ENCODE data around the gene RPS18. TPM values are rescaled to one million over a fixed set of nuclear protein-coding genes. Genes with fewer than 3 reads are reported as not detected.

RPS18 gene
- polyA plus RNA-seq, 1 of the 3 experiments (the other 2 are of a cell fraction): 12,112 TPM

DNA sequence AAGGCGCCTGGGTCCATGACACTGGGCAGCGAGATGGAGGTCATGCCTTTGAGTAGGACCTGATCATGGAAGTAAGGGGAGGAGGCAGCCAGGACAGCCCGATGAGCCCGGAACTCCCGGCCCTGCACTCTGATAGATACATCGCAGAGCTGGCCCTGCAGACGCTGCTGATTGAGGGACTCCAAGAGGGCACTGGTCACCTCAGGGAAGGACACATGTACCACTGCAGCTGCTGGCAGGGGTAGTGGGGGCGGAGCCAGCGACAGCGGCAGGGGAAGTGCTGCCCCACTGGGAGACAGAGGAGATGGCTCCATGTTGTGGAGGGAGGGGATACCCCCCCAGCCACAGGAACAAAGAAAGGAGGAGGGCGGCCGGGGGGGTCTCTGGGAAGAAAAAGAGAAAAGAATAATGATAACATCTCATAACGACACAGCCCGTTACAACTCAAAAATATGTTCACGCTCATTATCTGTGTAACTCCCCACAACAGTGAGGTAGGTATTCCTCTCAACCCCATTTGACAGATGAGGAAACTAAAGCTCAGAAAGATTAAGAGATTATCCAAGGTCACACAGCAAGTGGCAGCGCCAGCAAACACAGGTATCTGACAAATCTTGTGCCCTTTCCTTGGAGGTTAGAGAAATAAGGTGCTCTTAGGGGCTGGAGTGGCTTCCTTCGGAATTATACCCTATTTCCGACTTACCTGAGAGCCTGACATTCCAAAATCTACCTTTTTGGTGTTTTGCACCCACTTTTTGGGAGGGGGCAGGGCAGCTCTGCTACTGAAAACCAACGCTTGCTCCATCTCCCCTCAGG is 44.9 kb downstream of the RPS18 start (continued):
- TF ChIP-seq JUND (IDR thresholded peaks at IDR 0.05) (no peak), MEF2A (IDR thresholded peaks at IDR 0.05; ENCODE audit: borderline replicate concordance, low read depth) (no peak), TAF1 (IDR thresholded peaks at IDR 0.05; ENCODE audit: borderline replicate concordance, low read depth, low read length) (no peak), MXI1 (IDR thresholded peaks at IDR 0.05; ENCODE audit: low read depth, low read length) (no peak), TEAD4 (IDR thresholded peaks at IDR 0.05; ENCODE audit: borderline replicate concordance, insufficient read depth) (no peak), CHD2 (IDR thresholded peaks at IDR 0.05; ENCODE audit: low read length, partially characterized antibody) (no peak), FOXM1 (IDR thresholded peaks at IDR 0.05; ENCODE audit: low read depth) (no peak), EZH2phosphoT487 (IDR thresholded peaks at IDR 0.05; ENCODE audit: borderline replicate concordance, low read depth) (no peak)
- TF ChIP-seq, protein P1, sequence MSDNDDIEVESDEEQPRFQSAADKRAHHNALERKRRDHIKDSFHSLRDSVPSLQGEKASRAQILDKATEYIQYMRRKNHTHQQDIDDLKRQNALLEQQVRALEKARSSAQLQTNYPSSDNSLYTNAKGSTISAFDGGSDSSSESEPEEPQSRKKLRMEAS (IDR thresholded peaks at IDR 0.05; ENCODE audit: low read depth): no peak

DNA sequence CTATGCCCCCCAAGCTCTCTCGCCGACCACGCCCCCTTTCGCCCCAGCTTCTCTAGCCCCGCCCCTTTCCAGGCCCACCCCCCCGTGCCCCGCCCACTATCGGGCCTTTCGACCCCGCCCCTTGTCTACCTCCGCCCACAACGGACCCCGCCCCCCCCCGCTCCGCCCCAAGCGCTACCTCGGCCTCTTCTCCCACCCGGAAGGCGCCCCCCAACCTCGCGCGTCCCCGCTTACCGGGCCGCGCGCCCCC is 45.5 kb downstream of the RPS18 start:
- Histone ChIP-seq H3K27ac (ENCODE audit: low read depth in 2 of 2, low read length in 1 of 2) (peak overlapping the region; percentile 88 to 95; a peak in 3 of 4 replicates), H3K36me3 (replicated peaks in 1 of 2; ENCODE audit: control insufficient read depth in 1 of 2, insufficient read depth in 2 of 2, low read length in 1 of 2) (peaks cover 19 to 27% of the 10 kb centered on the region in 2 experiments), H3K9ac (peak overlapping the region; percentile 60; the same call in 1 of the 2 replicates), H2AFZ (ENCODE audit: low read depth) (no peak overlapping the region), H3K79me2 (ENCODE audit: insufficient read depth) (peaks cover 65% of the 10 kb centered on the region), H4K20me1 (ENCODE audit: insufficient read depth) (peaks cover 3% of the 10 kb centered on the region; the same call in 1 of the 2 replicates), H3K27me3 (ENCODE audit: insufficient read depth) (no peaks in the 10 kb centered on the region), H3F3A (replicated peaks; ENCODE audit: insufficient read depth) (peaks cover 43% of the 10 kb centered on the region), H3K4me2 (peak overlapping the region; percentile 74; the same call in 1 of the 2 replicates), H3K9me2 (no peaks in the 10 kb centered on the region), H3K9me3 (no peaks in the 10 kb centered on the region), H3K4me3 (ENCODE audit: low read depth in 2 of 2, low read length in 1 of 2) (peak overlapping the region; percentile 50 to 56; a peak in 3 of 4 replicates), H3K4me1 (ENCODE audit: control insufficient read depth in 1 of 2, insufficient read depth in 2 of 2, low read depth in 1 of 2, low read length in 1 of 2) (peaks cover 29 to 55% of the 10 kb centered on the region in 2 experiments; a peak in 3 of 4 replicates)
- 2% methylated on average over 9 of the region's 27 CpGs for WGBS (ENCODE audit: low lambda C conversion rate)
- ChIA-PET CTCF (interaction anchor here (1.0 to 4.5 kb wide), 7 partner anchors 18 to 109 kb away, joined by 3 to 16 read pairs (median 3); partner anchors contain the start of genes RPS18 and VPS52), POLR2A (interaction anchor here (1.0 to 1.9 kb wide), 5 partner anchors 18 to 346 kb away, joined by 6 to 11 read pairs (median 7); partner anchors contain the start of genes B3GALT4, PFDN6, RPS18 and VPS52)
- no peak for TF ChIP-seq RFX5 (IDR thresholded peaks at IDR 0.05; ENCODE audit: low read length)
- TF ChIP-seq, protein P2, sequence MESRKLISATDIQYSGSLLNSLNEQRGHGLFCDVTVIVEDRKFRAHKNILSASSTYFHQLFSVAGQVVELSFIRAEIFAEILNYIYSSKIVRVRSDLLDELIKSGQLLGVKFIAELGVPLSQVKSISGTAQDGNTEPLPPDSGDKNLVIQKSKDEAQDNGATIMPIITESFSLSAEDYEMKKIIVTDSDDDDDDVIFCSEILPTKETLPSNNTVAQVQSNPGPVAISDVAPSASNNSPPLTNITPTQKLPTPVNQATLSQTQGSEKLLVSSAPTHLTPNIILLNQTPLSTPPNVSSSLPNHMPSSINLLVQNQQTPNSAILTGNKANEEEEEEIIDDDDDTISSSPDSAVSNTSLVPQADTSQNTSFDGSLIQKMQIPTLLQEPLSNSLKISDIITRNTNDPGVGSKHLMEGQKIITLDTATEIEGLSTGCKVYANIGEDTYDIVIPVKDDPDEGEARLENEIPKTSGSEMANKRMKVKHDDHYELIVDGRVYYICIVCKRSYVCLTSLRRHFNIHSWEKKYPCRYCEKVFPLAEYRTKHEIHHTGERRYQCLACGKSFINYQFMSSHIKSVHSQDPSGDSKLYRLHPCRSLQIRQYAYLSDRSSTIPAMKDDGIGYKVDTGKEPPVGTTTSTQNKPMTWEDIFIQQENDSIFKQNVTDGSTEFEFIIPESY (IDR thresholded peaks at IDR 0.05; ENCODE audit: borderline replicate concordance, low read depth): no peak
- TF ChIP-seq FOXM1 (IDR thresholded peaks at IDR 0.05; ENCODE audit: low read depth): no peak
- TF ChIP-seq TAF1 (IDR thresholded peaks at IDR 0.05; ENCODE audit: borderline replicate concordance, low read depth, low read length): no peak
- TF ChIP-seq RAD21 (IDR thresholded peaks at IDR 0.05; ENCODE audit: low read length): no peak
- TF ChIP-seq NFIC (IDR thresholded peaks at IDR 0.05; ENCODE audit: borderline replicate concordance): no peak
- DNase-seq: peak; percentile 92
